Ascending aorta (tissue), 2 donors: ENCODE measurements around the gene PCDHGB6. TPM values are rescaled to one million over a fixed set of nuclear protein-coding genes. Genes with fewer than 3 reads are reported as not detected.
A peak's percentile ranks its signal among the peaks of the same experiment; 100 is the strongest.
"Not testable (repeated sequence)": the region's sequence is repeated elsewhere in the genome, so short reads cannot be mapped to it uniquely, and the experiment has no call there.

ENCODE experiments used
- DNase-seq, 2 donors: peaks; one replicate each; pipeline ENCODE4 v3.0.0-alpha.2; 2019; ENCODE audit warnings: low spot score in 2 of 2
- H3K27ac ChIP-seq, 2 donors: fragments of 200-600 bp; sonication (generic); one replicate each; pipeline ENCODE4 v1.5.1; 2016 to 2017; ENCODE audit warnings: mild to moderate bottlenecking in 1 of 2
- H3K27me3 ChIP-seq: fragments of 200-600 bp; sonication (generic); one replicate; pipeline ENCODE4 v1.5.1; 2017
- H3K36me3 ChIP-seq, 2 donors: fragments of 200-600 bp; sonication (generic); one replicate each; pipeline ENCODE4 v1.5.1; 2016
- H3K4me1 ChIP-seq, 2 donors: fragments of 200-600 bp; sonication (generic); one replicate each; pipeline ENCODE4 v1.5.1; 2016 to 2017; ENCODE audit warnings: mild to moderate bottlenecking in 1 of 2
- H3K4me3 ChIP-seq, 2 donors: fragments of 200-600 bp; sonication (generic); one replicate each; pipeline ENCODE4 v1.5.1; 2016 to 2017; ENCODE audit warnings: mild to moderate bottlenecking in 1 of 2
- H3K9me3 ChIP-seq, 2 donors: fragments of 200-600 bp; sonication (generic); one replicate each; pipeline ENCODE4 v1.5.1; 2016
- intact Hi-C: fragments of 100-400 bp; cut with DNase I; formaldehyde crosslinking; loops from one replicate; pipeline ENCODE4 v1.15.1; 2023
- total RNA-seq: library from RNA; depleted of rRNA; stranded (reverse); fragments of >200 nt; gene quantifications from one replicate; pipeline ENCODE4 v1.1.0, GENCODE V29; 2016
- TF ChIP-seq, protein P1 (sequence below), 3 experiments: fragments of 200-600 bp in 2 of 3; fragments of 450-650 bp in 1 of 3; sonication (generic) in 2 of 3; IDR thresholded peaks; one replicate each; pipeline ENCODE4 v1.5.1; 2016 to 2019; ENCODE audit warnings: antibody characterized with exemption in 3 of 3, mild to moderate bottlenecking in 1 of 3, moderate library complexity in 1 of 3

PCDHGB6 gene
- total RNA-seq, 1 donor from 2014 or later: 3.9 TPM

DNA sequence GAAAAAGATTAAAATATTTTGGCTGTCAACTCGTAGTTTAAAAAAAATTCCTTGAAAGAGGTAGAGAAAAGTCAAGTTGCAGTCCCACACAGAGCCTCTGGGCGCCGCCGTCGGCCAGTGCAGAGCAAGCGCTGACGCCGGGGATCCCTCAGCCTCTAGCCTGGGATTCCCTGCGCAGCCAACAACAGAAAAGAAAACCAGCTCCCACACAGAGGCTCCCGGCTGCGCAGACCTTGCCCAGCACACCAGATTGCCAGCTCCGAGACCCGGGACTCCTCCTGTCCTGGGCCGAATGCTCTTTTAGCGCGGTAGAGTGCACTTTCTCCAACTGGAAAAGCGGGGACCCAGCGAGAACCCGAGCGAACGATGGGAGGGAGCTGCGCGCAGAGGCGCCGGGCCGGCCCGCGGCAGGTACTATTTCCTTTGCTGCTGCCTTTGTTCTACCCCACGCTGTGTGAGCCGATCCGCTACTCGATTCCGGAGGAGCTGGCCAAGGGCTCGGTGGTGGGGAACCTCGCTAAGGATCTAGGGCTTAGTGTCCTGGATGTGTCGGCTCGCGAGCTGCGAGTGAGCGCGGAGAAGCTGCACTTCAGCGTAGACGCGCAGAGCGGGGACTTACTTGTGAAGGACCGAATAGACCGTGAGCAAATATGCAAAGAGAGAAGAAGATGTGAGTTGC is 9.8 kb downstream of the PCDHGB6 start, which contains the start of gene PCDHGB7:
Gene PCDHGB7 (plus strand): TSS at position 184 of the 679 bp plus-strand sequence. CDS start 183 bp downstream, at position 367.
- H3K4me1 ChIP-seq, H3K27ac ChIP-seq, H3K27me3 ChIP-seq, H3K36me3 ChIP-seq: not testable (repeated sequence)
- intact Hi-C loops: loop anchor here (5.0 kb wide), 1 partner anchor 145 kb away; no protein-coding TSS in a partner anchor
- Histone ChIP-seq H3K4me3 (peak within 1 kb of the TSS; percentile 40 to 54), H3K9me3 (peaks cover 98 to 100% of the 10 kb centered on the region in 2 donors)
- TF ChIP-seq, protein P1, sequence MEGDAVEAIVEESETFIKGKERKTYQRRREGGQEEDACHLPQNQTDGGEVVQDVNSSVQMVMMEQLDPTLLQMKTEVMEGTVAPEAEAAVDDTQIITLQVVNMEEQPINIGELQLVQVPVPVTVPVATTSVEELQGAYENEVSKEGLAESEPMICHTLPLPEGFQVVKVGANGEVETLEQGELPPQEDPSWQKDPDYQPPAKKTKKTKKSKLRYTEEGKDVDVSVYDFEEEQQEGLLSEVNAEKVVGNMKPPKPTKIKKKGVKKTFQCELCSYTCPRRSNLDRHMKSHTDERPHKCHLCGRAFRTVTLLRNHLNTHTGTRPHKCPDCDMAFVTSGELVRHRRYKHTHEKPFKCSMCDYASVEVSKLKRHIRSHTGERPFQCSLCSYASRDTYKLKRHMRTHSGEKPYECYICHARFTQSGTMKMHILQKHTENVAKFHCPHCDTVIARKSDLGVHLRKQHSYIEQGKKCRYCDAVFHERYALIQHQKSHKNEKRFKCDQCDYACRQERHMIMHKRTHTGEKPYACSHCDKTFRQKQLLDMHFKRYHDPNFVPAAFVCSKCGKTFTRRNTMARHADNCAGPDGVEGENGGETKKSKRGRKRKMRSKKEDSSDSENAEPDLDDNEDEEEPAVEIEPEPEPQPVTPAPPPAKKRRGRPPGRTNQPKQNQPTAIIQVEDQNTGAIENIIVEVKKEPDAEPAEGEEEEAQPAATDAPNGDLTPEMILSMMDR (IDR thresholded peaks at IDR 0.05): peak in 2 of 3 experiments; percentile 34 to 50
- DNase-seq: peak in 1 of 2 donors; percentile 84

DNA sequence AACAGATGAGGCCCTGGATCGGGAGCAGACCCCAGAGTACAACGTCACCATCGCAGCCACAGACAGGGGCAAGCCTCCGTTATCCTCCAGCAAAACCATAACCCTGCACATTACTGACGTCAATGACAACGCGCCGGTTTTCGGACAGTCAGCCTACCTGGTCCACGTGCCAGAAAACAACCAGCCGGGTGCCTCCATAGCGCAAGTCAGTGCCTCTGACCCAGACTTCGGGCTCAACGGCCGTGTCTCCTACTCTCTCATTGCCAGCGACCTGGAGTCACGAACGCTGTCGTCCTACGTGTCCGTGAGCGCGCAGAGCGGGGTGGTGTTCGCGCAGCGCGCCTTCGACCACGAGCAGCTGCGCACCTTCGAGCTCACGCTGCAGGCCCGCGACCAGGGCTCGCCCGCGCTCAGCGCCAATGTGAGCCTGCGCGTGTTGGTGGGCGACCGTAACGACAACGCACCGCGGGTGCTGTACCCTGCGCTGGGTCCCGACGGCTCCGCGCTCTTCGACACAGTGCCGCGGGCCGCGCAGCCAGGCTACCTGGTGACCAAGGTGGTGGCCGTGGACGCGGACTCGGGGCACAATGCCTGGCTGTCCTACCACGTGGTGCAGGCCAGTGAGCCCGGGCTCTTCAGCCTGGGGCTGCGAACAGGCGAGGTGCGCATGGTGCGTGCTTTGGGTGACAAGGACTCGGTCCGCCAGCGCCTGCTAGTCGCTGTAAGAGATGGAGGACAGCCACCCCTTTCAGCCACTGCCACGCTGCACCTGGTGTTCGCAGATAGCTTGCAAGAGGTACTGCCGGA is 11.5 kb downstream of the PCDHGB6 start:
- H3K36me3 ChIP-seq: peaks cover 0 to 3% of the 10 kb centered on the region in 2 donors
- no peaks in the 10 kb centered on the region for H3K4me1 ChIP-seq
- DNase-seq: no peak
- H3K27me3 ChIP-seq: no peaks in the 10 kb centered on the region
- intact Hi-C loops: loop anchor here (5.0 kb wide), 1 partner anchor 143 kb away; no protein-coding TSS in a partner anchor
- peaks cover 96 to 100% of the 10 kb centered on the region in 2 donors for H3K9me3 ChIP-seq
- TF ChIP-seq, protein P1 (IDR thresholded peaks at IDR 0.05): no peak
- H3K4me3 ChIP-seq: peak overlapping the region in 1 of 2 donors; percentile 40
- H3K27ac ChIP-seq: no peak overlapping the region

DNA sequence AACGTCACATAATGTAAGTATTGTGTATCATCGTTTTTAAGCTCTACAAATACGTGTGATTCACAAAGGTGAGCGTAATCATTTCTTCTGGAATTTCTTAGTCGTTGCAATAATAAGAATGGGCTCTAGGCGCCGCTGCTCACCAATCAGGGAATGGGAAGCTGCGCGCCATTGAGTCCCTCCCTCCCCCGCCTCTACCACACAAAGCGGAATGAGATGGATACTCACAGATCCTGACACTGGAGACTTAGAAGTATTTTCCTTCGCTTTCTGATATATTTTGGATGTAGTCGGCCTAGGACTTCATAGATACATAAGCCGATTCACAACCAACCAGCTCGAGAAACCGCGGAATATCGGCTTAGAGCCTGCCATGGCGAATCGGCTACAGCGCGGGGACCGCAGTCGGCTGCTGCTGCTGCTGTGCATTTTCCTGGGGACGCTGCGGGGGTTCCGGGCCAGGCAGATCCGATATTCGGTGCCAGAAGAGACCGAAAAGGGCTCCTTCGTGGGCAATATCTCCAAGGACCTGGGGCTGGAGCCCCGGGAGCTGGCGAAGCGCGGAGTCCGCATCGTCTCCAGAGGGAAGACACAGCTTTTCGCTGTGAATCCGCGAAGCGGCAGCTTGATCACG is 13.2 kb downstream of the PCDHGB6 start, which contains the start of gene PCDHGA11:
Gene PCDHGA11 (plus strand): TSS at position 197 of the 634 bp plus-strand sequence. CDS start 177 bp downstream, at position 374.
- Histone ChIP-seq H3K27ac (no peak within 1 kb of the TSS), H3K9me3 (peaks cover 97 to 100% of the 10 kb centered on the region in 2 donors), H3K36me3 (peaks cover 1 to 3% of the 10 kb centered on the region in 2 donors), H3K27me3 (no peaks in the 10 kb centered on the region), H3K4me1 (no peaks in the 10 kb centered on the region), H3K4me3 (peak within 1 kb of the TSS; percentile 40 to 44)
- intact Hi-C loops: loop anchor here (5.0 kb wide), 1 partner anchor 106 kb away; no protein-coding TSS in a partner anchor
- no peak for DNase-seq
- TF ChIP-seq, protein P1 (IDR thresholded peaks at IDR 0.05): peak in 1 of 3 experiments; percentile 26

DNA sequence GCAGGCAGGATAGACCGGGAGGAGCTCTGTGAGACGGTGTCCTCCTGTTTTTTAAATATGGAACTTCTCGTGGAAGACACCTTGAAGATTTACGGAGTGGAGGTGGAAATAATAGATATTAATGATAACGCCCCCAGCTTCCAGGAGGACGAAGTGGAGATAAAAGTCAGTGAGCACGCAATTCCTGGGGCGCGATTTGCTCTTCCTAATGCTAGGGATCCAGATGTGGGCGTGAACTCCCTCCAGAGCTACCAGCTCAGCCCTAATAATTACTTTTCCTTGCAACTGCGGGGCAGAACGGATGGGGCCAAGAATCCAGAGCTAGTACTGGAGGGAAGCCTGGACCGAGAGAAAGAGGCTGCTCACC is 13.7 kb downstream of the PCDHGB6 start:
- Histone ChIP-seq H3K4me1 (no peaks in the 10 kb centered on the region), H3K4me3 (peak overlapping the region; percentile 32 to 44), H3K9me3 (peaks cover 97 to 100% of the 10 kb centered on the region in 2 donors), H3K27ac (no peak overlapping the region), H3K36me3 (peaks cover 3% of the 10 kb centered on the region in 2 donors), H3K27me3 (no peaks in the 10 kb centered on the region)
- intact Hi-C loops: loop anchor here (5.0 kb wide), 1 partner anchor 106 kb away; no protein-coding TSS in a partner anchor
- DNase-seq: no peak
- TF ChIP-seq, protein P1 (IDR thresholded peaks at IDR 0.05): no peak

DNA sequence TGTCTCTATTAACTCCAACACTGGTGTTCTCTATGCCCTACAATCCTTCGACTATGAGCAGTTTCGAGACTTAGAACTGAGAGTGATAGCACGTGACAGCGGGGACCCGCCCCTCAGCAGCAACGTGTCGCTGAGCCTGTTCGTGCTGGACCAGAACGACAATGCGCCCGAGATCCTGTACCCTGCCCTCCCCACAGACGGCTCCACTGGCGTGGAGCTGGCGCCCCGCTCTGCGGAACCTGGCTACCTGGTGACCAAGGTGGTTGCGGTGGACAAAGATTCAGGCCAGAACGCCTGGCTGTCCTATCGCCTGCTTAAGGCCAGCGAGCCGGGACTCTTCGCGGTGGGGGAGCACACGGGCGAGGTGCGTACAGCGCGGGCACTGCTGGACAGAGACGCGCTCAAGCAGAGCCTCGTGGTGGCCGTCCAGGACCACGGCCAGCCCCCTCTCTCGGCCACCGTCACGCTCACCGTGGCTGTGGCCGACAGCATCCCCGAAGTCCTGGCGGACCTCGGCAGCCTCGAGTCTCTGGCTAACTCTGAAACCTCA is 15.0 kb downstream of the PCDHGB6 start:
- no peak for DNase-seq
- Histone ChIP-seq H3K36me3 (peaks cover 3% of the 10 kb centered on the region in 2 donors), H3K4me3 (no peak overlapping the region), H3K9me3 (peaks cover 97 to 100% of the 10 kb centered on the region in 2 donors), H3K27ac (no peak overlapping the region), H3K27me3 (no peaks in the 10 kb centered on the region), H3K4me1 (no peaks in the 10 kb centered on the region)
- TF ChIP-seq, protein P1 (IDR thresholded peaks at IDR 0.05): no peak
- intact Hi-C loops: loop anchor here (5.0 kb wide), 1 partner anchor 104 kb away; no protein-coding TSS in a partner anchor
